Upper lobe of left lung (tissue), 6 donors: Measurements from ENCODE around the gene PLB1. TPM values are rescaled to one million over a fixed set of nuclear protein-coding genes. Genes with fewer than 3 reads are reported as not detected.

Source experiments
- ATAC-seq, 2 donors: fragments of 200-7000 bp; cut with Tn5 transposase; one replicate each; pipeline ENCODE4 v1.9.1; 2022; ENCODE audit warnings: mild to moderate bottlenecking in 2 of 2, moderate library complexity in 2 of 2; ENCODE audit not compliant: low FRiP score in 2 of 2
- DNase-seq, 2 donors: peaks; one replicate each; pipeline ENCODE4 v3.0.0-alpha.2; 2019 to 2020
- H3K27ac ChIP-seq, 4 donors: fragments of 200-600 bp; sonication (generic); one replicate each; pipeline ENCODE4 v1.5.1; 2016 to 2019
- H3K27me3 ChIP-seq, 4 donors: fragments of 200-600 bp; sonication (generic); one replicate each; pipeline ENCODE4 v1.5.1; 2017 to 2019
- H3K36me3 ChIP-seq, 4 donors: fragments of 200-600 bp; sonication (generic); one replicate each; pipeline ENCODE4 v1.5.1; 2016 to 2019
- H3K4me1 ChIP-seq, 4 donors: fragments of 200-600 bp; sonication (generic); one replicate each; pipeline ENCODE4 v1.5.1; 2018 to 2019
- H3K4me3 ChIP-seq, 4 donors: fragments of 200-600 bp; sonication (generic); one replicate each; pipeline ENCODE4 v1.5.1; 2017 to 2019; ENCODE audit warnings: mild to moderate bottlenecking in 2 of 4, moderate library complexity in 1 of 4
- H3K9me3 ChIP-seq, 4 donors: fragments of 200-600 bp; sonication (generic); one replicate each; pipeline ENCODE4 v1.5.1; 2018 to 2019
- CTCF ChIP-seq, 6 experiments: fragments of 450-650 bp in 4 of 6; fragments of 200-600 bp in 2 of 6; sonication (generic) in 2 of 6; IDR thresholded peaks; one replicate each; pipeline ENCODE4 v1.5.1; 2016 to 2019; ENCODE audit warnings: antibody characterized with exemption in 6 of 6
- EP300 ChIP-seq, 4 donors: sonication (generic); formaldehyde crosslinking; IDR thresholded peaks; one replicate each; pipeline ENCODE4 v1.5.1; 2017; ENCODE audit warnings: antibody characterized with exemption in 4 of 4, control low read depth in 2 of 4
- POLR2A ChIP-seq, 4 donors: fragments of 450-650 bp; IDR thresholded peaks; one replicate each; pipeline ENCODE4 v1.5.1; 2016 to 2017; ENCODE audit warnings: antibody characterized with exemption in 4 of 4, mild to moderate bottlenecking in 2 of 4
- POLR2AphosphoS5 ChIP-seq, 2 donors: sonication (generic); formaldehyde crosslinking; IDR thresholded peaks; one replicate each; pipeline ENCODE4 v1.5.1; 2017; ENCODE audit warnings: antibody characterized with exemption in 2 of 2
- WGBS, 2 donors: methylation state at CpG; one replicate each; pipeline ENCODE4 v1.1.5; 2017 to 2018; 5-methylcytosine and 5-hydroxymethylcytosine counted together
- total RNA-seq, 6 donors: library from RNA; depleted of rRNA in 4 of 6; stranded (reverse); fragments of >200 nt in 4 of 6; gene quantifications; one replicate each; pipeline versions ENCODE4 v1.1.0 to v1.2.1, GENCODE V29; 2016 to 2021
- donor health status: DM: no; HTN: no; CAD: no; lungs with moderate emphysema.
- donor health status: DM: no; HTN: yes; CAD: no; lungs with severe emphysema.

The PLB1 gene
- total RNA-seq, 6 donors from 2014 or later, result 3.1 to 9.1 (median 5.4) TPM

GRCh38 chr2:28492282-28492681 is 3.6 kb upstream of the PLB1 start:
- TF ChIP-seq CTCF (IDR thresholded peaks at IDR 0.05), result no peak
- TF ChIP-seq POLR2AphosphoS5 (IDR thresholded peaks at IDR 0.05), result no peak
- no peak for TF ChIP-seq POLR2A (IDR thresholded peaks at IDR 0.05)
- TF ChIP-seq EP300 (IDR thresholded peaks at IDR 0.05), result no peak
- Histone ChIP-seq H3K4me3 (no peak overlapping the region), H3K36me3 (no peaks in the 10 kb centered on the region), H3K27me3 (no peaks in the 10 kb centered on the region), H3K27ac (no peak overlapping the region), H3K9me3 (no peaks in the 10 kb centered on the region), H3K4me1 (no peaks in the 10 kb centered on the region)
- 78 to 80% methylated on average over 1 of the region's 1 CpG for WGBS, 2 donors
- no peak for DNase-seq
- no peak for ATAC-seq

- no peak for TF ChIP-seq POLR2AphosphoS5 (IDR thresholded peaks at IDR 0.05)
- H3K9me3 ChIP-seq, result no peaks in the 10 kb centered on the region
- DNase-seq (no peak), ATAC-seq (no peak)
- H3K27ac ChIP-seq, result no peak overlapping the region
- no peak overlapping the region for H3K4me3 ChIP-seq
- no peaks in the 10 kb centered on the region for H3K4me1 ChIP-seq
- no peaks in the 10 kb centered on the region for H3K36me3 ChIP-seq
- H3K27me3 ChIP-seq, result no peaks in the 10 kb centered on the region
- WGBS, 2 donors, result 93% methylated on average over 6 of the region's 6 CpGs
These were observed 2.2 kb upstream of the PLB1 start for GRCh38 chr2:28493636-28494035.

GRCh38 chr2:28496781-28497180 is 921 bp downstream of the PLB1 start:
- no peak for DNase-seq
- WGBS, 2 donors, result 58 to 81% methylated on average over 4 of the region's 4 CpGs
- TF ChIP-seq EP300 (IDR thresholded peaks at IDR 0.05), result no peak
- no peak for TF ChIP-seq CTCF (IDR thresholded peaks at IDR 0.05)
- no peak for TF ChIP-seq POLR2AphosphoS5 (IDR thresholded peaks at IDR 0.05)
- TF ChIP-seq POLR2A (IDR thresholded peaks at IDR 0.05), result no peak
- H3K27me3 ChIP-seq, result no peaks in the 10 kb centered on the region
- H3K9me3 ChIP-seq, result no peaks in the 10 kb centered on the region
- no peaks in the 10 kb centered on the region for H3K4me1 ChIP-seq
- no peak for ATAC-seq
- no peak overlapping the region for H3K4me3 ChIP-seq
- H3K27ac ChIP-seq, result no peak overlapping the region
- H3K36me3 ChIP-seq, result no peaks in the 10 kb centered on the region

- H3K9me3 ChIP-seq, result no peaks in the 10 kb centered on the region
- WGBS, 2 donors, result 85 to 94% methylated on average over 3 of the region's 3 CpGs
- H3K4me1 ChIP-seq, result no peaks in the 10 kb centered on the region
- ATAC-seq (no peak), DNase-seq (no peak)
- no peaks in the 10 kb centered on the region for H3K27me3 ChIP-seq
- no peaks in the 10 kb centered on the region for H3K36me3 ChIP-seq
- no peak overlapping the region for H3K27ac ChIP-seq
- TF ChIP-seq POLR2A (IDR thresholded peaks at IDR 0.05) (no peak), CTCF (IDR thresholded peaks at IDR 0.05) (no peak), EP300 (IDR thresholded peaks at IDR 0.05) (no peak), POLR2AphosphoS5 (IDR thresholded peaks at IDR 0.05) (no peak)
- no peak overlapping the region for H3K4me3 ChIP-seq
These were observed 1.3 kb downstream of the PLB1 start for GRCh38 chr2:28497206-28497605.

- Histone ChIP-seq H3K9me3 (no peaks in the 10 kb centered on the region), H3K36me3 (no peaks in the 10 kb centered on the region), H3K4me3 (no peak overlapping the region), H3K4me1 (no peaks in the 10 kb centered on the region), H3K27ac (no peak overlapping the region), H3K27me3 (no peaks in the 10 kb centered on the region)
- WGBS, 2 donors, result 82 to 86% methylated on average over 5 of the region's 5 CpGs
- no peak for DNase-seq
- no peak for ATAC-seq
- no peak for TF ChIP-seq CTCF (IDR thresholded peaks at IDR 0.05)
- TF ChIP-seq POLR2AphosphoS5 (IDR thresholded peaks at IDR 0.05), result no peak
- no peak for TF ChIP-seq EP300 (IDR thresholded peaks at IDR 0.05)
- no peak for TF ChIP-seq POLR2A (IDR thresholded peaks at IDR 0.05)
These were observed 3.4 kb downstream of the PLB1 start for GRCh38 chr2:28499282-28499681.
